Measurements from ENCODE around the gene CDH18.

- TF ChIP-seq, protein P1, sequence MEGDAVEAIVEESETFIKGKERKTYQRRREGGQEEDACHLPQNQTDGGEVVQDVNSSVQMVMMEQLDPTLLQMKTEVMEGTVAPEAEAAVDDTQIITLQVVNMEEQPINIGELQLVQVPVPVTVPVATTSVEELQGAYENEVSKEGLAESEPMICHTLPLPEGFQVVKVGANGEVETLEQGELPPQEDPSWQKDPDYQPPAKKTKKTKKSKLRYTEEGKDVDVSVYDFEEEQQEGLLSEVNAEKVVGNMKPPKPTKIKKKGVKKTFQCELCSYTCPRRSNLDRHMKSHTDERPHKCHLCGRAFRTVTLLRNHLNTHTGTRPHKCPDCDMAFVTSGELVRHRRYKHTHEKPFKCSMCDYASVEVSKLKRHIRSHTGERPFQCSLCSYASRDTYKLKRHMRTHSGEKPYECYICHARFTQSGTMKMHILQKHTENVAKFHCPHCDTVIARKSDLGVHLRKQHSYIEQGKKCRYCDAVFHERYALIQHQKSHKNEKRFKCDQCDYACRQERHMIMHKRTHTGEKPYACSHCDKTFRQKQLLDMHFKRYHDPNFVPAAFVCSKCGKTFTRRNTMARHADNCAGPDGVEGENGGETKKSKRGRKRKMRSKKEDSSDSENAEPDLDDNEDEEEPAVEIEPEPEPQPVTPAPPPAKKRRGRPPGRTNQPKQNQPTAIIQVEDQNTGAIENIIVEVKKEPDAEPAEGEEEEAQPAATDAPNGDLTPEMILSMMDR (conservative IDR thresholded peaks at IDR 0.05; ENCODE audit: low read depth, low read length), result no peak
- TF ChIP-seq CEBPB (IDR thresholded peaks at IDR 0.05; ENCODE audit: low read depth, low read length), result peak; percentile 49; the same call in 1 of the 2 replicates
- TF ChIP-seq POLR2A (IDR thresholded peaks at IDR 0.05; ENCODE audit: low read depth, low read length), result no peak
- TF ChIP-seq RFX5 (IDR thresholded peaks at IDR 0.05; ENCODE audit: low read depth, low read length), result no peak
- no peak for TF ChIP-seq USF2 (IDR thresholded peaks at IDR 0.05; ENCODE audit: low read depth, low read length)
- no peak for TF ChIP-seq RCOR1 (IDR thresholded peaks at IDR 0.05; ENCODE audit: insufficient replicate concordance, low read length)
- no peak for TF ChIP-seq MXI1 (IDR thresholded peaks at IDR 0.05; ENCODE audit: borderline replicate concordance, low read depth, low read length)
- TF ChIP-seq MAZ (IDR thresholded peaks at IDR 0.05; ENCODE audit: borderline replicate concordance, low read depth, low read length), result no peak
- no peak for TF ChIP-seq SMC3 (IDR thresholded peaks at IDR 0.05; ENCODE audit: low read depth, low read length)
- no peak for TF ChIP-seq NFE2L2 (IDR thresholded peaks at IDR 0.05; ENCODE audit: low read depth, low read length)
- TF ChIP-seq RAD21 (IDR thresholded peaks at IDR 0.05; ENCODE audit: low read length), result no peak
- TF ChIP-seq FOS (IDR thresholded peaks at IDR 0.05; ENCODE audit: low read depth, low read length), result no peak
Observed at GRCh38 chr5:19986031-19986619, 1.9 kb downstream of the CDH18 start.
